Activated CD4-positive, CD25-positive, alpha-beta regulatory T cell treated with anti-CD3 and anti-CD28 coated beads, Interleukin-2, amount 50 U/mL, for 24 hours (primary cell): ENCODE measurements around the gene DDX43.
"Not testable (repeated sequence)": the region's sequence is repeated elsewhere in the genome, so short reads cannot be mapped to it uniquely, and the experiment has no call there.

Experiments
- ATAC-seq, 2 donors: fragments of 150-1000 bp; cut with Tn5 transposase; one replicate each; pipeline ENCODE4 v1.10.0; 2021; ENCODE audit warnings: mild to moderate bottlenecking in 1 of 2, moderate library complexity in 1 of 2

Gene DDX43

DNA sequence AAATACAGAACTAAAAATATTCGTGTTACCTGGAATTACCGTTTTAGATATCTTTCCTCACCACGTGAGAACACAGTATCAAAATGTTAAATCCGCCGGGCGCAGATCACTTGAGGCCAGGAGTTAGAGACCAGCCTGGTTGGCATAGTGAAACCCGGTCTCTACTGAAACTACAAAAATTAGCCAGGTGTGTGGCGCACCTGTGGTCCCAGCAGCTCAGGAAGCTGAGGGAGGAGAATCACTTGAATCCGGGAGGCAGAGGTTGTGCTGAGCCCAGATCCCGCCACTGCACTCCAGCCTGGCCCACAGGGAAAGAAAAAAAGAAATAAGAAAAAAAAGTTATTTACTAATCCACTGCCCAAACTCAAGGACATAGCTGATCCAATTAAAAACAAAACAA is 4.8 kb upstream of the DDX43 start:
- ATAC-seq: no peak

DNA sequence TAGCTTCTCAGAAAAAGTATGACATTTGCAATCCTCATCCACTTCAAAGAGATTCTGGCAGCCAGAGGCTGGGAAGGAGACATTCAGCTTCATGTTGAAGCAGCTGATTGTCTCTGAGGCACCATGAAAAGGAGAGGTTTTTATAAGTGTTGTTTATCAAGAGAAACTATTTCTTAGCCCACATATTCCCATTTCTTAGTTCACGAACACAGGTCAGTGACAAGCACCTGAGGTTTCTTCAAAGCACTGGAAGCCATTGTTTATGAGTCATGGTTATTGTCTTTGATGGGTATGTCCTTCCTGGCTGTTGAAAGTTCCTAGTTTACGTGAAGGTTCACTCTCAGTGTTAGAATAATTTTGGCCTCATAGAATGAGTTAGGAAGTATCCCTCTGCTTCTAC is 3.0 kb upstream of the DDX43 start:
- ATAC-seq: no peak

DNA sequence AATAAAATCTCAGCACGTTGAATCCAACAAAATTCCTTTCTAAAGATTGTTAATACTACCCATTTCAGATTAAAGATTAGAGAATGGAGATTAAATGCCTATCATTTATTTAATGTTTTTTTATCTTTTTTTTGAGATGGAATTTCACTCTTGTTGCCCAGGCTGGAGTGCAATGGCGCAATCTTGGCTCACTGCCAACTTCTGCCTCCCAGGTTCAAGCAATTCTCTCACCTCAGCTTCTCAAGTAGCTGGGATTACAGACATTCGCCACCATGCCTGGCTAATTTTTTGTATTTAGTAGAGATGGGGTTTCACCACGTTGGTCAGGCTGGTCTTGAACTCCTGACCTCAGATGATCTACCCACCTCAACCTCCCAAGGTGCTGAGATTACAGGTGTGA is 2.4 kb upstream of the DDX43 start:
- not testable (repeated sequence) for ATAC-seq

DNA sequence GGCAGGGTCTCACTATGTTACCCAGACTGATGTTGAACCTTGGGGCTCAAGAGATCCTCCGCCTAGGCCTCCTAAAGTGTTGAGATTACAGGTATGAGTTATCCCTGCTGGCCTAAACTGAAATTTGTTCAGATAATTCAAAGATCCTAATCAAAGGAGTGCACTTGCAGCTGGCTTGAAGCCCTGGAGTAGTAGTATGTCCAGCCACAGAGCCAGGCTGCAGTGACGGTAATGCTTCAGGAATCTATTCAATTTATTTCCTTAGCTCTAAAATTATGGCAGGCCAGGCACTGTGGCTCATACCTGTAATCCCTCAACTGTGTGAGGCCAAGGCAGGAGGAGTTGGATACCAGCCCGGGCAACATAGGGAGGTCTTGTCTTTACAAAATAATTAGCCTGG is 1.4 kb upstream of the DDX43 start:
- ATAC-seq: no peak

DNA sequence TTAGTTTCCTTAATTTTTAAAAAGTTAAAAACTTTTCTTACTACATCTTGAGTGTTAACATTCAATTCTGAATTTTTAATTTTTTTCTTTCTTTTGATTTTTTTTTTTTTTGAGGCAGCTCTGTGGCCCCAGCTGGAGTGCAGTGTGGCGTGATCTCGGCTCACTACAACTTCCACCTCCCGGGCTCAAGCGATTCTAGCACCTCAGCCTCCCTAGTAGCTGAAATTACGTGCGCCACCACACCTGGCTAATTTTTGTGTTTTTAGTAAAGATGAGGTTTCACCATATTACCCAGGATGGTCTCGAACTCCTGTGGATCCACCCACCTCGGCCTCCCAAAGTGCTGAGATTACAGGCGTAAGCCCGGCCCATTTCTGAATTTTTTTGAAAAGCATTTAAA is 1.2 kb downstream of the DDX43 start:
- no peak for ATAC-seq

DNA sequence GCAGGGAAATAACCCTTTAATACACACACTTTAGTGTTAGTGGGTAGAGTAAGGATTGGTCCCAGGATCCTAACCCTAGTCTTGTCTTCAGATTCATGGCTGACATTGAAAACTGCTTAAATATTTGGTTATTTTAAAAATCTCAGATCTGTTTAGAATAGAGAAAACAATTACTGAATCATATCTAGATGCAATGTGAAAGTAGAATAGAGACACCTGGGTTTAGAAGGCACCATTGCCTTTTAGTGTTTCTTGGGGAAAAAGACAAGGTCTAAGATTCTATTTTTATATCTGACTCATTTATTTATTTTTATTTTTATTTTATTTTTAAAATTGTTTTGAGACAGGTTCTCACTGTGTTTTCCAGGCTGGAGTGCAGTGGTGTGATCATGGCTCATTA is 6.0 kb downstream of the DDX43 start:
- no peak for ATAC-seq

DNA sequence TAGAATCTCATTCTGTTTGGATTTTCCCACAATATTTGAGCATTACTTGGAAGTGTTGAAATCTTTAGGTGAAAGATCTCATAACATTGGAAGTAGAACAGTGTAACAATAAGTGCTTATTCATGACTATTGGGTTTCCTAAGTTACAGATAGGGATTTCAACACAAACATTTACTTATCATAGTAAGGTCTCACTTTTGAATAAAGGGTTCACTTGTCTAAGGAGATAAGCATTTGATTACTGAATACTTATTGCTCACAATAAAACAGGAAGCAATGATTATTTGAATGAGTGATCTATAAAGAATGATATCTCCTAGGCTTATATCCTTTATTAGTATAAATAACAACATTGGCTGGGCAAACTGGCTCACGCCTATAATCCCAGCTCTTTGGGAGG is 14.8 kb downstream of the DDX43 start:
- no peak for ATAC-seq

DNA sequence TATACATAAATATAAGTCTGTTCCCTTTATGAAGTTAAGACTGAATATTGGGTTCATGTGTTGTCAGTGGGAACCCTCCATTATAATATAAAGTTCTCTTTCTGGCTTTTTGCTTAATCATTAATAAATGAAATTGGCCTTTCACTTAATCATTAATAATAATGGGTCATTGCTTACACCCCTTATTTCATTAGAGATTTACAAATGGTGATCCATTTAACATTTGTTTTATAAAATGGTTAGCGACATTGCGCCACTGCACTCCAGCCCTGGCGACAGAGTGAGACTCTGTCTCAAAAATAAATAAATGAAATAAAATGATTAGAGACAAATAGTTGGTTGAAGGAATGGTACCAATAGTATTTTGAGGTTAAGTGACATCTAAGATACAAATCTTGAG is 18.5 kb downstream of the DDX43 start:
- ATAC-seq: no peak

DNA sequence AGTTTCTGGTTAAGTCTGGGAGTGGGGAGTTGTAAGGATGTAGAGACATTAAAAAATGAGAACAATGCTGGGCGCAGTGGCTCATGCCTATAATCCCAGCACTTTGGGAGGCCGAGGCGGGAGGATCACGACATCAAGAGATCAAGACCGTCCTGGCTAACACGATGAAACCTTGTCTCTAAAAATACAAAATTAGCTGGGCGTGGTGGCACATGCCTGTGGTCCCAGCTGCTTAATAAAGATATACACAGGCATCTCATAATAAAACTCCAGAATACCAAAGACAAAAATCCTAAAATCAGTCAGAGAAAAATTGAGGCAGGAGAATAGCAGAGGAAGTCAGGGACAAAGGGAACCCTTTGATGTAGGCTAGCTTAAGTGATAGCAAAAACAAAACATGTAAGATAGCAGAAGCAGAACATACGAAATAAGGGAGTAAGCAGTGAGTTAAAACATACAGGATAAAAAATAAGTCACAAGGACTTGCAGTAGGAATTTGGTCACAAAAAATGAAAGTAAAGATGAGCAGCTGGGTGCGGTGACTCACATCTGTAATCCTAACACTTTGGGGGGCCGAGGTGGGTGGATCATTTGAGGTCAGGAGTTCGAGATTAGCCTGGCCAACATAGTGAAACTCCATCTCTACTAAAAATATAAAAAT is 23.6 kb downstream of the DDX43 start:
- no peak for ATAC-seq

DNA sequence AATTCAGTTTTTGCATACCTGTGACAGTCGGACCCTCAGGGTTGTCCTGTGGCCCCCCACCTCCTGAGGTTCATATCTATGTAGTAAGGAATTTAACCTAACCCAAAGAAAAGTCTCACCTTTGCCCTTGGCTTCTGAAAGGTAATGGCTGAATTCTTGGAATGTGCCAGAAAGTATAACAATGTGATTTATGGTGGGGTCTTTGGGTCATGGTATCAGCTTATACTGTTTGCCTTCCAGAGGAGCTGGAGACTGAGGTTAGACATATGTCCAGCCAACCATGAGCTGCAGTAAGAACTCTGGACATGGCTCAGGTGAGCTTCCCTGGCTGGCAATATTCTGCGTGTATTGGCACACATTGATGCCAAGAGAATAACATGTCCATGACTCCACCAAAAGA is 26.9 kb downstream of the DDX43 start:
- no peak for ATAC-seq

DNA sequence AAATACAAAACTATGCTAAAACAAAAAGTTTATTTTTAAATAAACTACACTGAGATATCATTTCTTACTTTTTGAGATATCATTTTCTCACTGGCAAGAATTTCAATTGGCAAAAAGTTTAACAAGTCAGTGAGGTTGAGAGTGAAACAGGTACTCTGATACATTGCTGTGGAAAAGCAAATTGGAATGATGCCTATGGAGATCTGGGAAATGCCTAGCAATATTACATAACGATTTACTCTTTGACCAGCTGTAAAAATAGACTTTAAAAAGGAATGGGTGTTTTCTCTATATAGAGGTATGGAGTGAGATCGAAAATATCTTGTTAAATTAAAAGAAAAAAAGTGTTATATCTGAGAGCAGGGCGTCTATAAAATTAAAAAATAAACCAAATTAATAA is 40.6 kb downstream of the DDX43 start:
- ATAC-seq: no peak

DNA sequence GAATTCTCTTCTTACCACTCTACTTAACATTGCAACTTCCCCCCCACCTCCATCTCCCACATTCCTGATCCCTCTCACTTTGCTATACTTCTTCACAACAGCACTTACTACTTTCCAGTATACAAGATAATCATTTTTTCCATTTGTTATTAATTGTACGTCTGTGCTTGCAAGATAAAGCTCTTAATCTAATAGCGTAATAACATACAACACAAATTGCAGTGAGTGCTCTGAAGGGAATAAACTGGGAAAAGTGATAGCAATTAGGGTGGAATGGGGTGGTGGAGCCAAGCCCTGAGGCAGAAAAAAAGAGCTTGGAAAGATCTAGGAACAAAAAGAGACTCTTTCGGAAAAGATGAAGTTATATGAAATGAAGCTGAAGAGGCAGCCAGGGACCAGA is 48.9 kb downstream of the DDX43 start:
- ATAC-seq: no peak

DNA sequence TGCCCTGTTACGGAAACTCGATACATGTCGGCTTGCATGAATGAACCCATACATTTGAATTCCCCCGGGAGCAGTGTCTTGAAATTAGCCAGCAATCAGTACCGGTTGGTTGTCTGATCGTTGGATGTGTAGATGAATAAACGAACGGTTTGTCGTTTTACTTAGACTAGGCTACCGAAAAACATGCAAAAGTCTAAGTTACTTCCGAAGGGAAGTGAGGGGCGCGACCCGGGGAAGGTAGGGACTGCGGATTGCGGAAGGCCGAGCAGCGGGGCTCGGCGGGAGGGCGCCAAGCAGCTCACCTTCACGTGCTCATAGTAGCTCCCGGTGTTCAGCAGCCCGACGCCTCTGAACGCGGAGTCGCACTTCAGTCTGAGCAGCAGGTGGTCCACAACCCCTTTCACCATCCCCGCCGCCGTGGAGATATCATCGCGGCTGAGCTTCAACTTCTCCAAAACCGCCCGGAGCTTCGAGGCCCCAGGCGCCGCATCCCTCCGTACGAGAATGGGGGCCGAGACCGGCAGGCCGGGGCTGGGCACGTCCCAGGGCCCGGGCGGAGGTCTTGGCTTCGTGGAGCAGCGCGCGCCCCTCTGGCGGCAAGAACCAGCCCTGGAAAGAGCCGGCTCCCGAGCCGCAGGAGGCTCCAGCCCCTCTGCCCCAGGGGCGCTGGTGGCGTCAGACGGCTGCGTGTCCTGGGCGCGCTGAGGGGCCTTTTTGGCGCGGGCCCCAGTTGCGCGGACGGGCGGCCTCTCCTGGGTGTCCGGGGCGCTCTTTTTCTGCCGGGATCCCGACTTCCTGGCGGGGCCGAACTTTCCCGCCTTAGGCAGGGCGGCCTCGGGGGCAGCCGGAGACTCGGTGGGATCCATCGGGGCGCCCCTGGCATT is 56.8 kb downstream of the DDX43 start:
- ATAC-seq: peak; percentile 54 to 63

DNA sequence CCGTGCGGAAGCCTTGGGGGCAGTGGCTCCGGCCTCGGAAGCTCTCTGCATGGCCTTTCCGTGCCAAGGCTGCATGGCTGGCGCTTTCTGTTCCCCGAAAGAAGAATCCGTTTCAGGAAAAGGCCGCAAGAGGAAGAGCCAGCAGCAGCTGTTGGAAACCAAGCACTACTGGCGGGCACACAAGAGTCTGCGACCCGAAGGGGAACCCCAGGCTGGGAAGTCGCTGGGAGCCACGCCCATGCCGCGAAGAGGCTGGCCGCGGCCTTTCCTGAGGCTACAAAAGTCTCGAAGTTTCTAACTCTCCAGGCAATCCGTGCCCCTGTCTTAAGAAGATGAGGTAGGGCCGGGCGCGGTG is 57.5 kb downstream of the DDX43 start, which contains the start of gene CGAS:
CGAS (minus strand) TSS at position 191 of the 355 bp plus-strand sequence; CDS start at position 75, 116 bp downstream.
- ATAC-seq: peak; percentile 71 to 72

DNA sequence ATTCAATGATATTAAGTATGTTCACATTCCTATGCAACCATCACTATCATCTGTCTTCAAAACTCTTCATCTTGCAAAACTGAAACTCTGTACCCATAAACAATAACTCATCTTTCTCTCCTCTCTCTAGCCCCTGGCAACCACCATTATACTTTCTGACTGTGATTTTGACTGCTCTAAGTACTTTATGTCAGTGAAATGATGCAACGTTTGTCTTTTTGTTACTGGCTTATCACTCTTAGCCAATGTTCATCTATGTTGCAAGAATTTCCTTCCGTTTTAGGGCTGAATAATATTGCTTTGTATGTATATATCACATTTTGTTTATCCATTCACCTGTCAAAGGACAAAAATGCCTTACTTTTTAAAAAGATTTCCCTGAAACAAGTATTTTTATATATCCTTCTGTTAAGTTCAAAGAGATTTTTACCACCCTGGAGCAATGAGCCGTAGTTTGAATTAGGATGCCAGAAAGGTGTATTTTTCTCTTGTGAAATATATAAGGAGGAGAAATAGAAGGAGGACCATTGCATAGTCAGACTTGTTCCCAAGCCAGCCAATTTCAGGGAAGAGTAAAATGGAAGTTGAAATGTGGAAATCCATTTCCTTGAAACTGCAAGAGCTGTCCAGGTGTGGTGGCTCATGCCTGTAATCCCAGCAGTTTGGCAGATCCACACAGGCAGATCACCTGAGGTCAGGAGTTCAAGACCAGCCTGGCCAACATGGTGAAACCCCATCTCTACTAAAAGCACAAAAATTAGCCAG is 61.4 kb downstream of the DDX43 start:
- ATAC-seq: peak; percentile 41 to 67

DNA sequence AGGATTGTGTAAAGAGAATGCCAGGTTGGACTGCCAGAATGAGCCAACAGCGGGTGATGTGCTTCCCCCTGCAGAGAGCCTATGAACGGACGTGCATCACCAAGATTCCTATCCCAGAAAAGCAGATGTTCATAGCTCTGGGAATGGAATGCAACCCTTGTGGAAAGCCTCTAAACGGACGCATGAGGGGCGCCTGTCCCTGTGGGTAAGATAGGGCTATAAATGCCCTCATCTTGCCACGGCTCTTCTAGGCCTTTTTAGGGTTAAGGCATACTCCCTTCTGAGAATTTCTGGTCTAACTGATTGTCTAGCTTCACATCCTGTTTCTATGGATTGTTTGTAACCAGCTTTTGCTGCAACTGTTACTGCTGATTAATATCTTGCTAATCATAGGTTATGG is 64.8 kb downstream of the DDX43 start:
- ATAC-seq: not testable (repeated sequence)

DNA sequence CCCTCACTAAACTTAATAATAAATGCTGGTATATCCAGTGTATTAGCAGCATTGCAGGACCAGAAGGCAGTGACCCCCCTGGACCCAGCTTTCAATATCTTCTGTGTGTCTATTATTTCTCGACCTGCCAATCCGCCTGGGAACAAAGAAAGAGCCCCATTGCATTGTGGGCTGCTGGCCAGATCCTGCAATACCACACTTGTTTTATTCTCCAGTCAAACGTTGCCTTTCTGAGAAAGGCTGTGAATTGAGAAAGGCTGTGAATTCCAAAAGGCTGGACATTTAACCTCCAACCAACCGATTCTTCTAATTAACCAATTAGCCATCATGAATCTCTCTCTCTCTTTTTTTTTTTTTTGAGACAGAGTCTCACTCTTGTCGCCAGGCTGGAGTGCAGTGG is 65.4 kb downstream of the DDX43 start:
- no peak for ATAC-seq

DNA sequence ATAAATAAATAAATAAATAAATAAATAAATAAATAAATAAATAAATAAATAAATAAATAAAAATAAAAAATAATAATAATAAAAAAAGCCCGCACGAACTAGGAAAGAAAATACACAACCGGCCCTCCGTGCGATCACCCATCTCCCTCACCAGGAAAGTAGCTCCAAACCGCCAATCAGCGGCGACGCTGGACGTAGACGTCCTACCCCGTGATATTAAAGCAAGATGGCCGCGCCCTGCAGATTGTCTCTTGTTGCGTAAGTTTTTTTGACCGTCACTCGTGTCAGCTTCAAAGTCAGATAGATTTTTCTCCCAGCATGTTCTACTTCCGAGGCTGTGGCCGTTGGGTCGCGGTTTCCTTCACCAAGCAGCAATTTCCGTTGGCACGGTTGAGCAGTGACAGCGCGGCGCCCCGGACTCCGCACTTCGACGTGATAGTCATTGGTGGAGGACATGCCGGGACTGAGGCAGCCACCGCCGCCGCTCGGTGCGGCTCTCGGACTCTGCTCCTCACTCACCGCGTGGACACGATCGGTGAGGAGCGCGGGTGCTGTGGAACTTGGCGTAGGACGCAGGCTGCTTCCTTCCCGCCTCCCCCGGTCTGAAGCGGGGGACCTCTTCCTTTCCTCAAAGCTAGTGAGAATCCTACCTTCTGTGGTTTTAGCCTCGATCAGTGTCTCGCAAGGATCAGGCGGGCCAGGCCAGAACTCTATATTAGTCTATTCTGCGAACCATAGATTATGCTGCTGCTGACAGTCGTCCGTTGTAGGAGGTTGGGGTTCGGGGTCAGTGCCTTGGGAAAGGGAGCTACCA is 67.1 kb downstream of the DDX43 start, which contains the start of gene MTO1:
MTO1 (plus strand) TSS at position 201 of the 814 bp plus-strand sequence; CDS start at position 319, 118 bp downstream.
- ATAC-seq: peak; percentile 96
